Measurements from ENCODE around the gene ELOVL6.

GRCh38 chr4:110201502-110201901 is 3.1 kb upstream of the ELOVL6 start:
- TF ChIP-seq, protein P1, sequence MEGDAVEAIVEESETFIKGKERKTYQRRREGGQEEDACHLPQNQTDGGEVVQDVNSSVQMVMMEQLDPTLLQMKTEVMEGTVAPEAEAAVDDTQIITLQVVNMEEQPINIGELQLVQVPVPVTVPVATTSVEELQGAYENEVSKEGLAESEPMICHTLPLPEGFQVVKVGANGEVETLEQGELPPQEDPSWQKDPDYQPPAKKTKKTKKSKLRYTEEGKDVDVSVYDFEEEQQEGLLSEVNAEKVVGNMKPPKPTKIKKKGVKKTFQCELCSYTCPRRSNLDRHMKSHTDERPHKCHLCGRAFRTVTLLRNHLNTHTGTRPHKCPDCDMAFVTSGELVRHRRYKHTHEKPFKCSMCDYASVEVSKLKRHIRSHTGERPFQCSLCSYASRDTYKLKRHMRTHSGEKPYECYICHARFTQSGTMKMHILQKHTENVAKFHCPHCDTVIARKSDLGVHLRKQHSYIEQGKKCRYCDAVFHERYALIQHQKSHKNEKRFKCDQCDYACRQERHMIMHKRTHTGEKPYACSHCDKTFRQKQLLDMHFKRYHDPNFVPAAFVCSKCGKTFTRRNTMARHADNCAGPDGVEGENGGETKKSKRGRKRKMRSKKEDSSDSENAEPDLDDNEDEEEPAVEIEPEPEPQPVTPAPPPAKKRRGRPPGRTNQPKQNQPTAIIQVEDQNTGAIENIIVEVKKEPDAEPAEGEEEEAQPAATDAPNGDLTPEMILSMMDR (IDR thresholded peaks at IDR 0.05 in 2 of 3, conservative IDR thresholded peaks at IDR 0.05 in 1 of 3; ENCODE audit: borderline replicate concordance in 1 of 3, insufficient read depth in 1 of 3, low read depth in 2 of 3, low read length in 2 of 3), result no peak
- TF ChIP-seq POLR2A (IDR thresholded peaks at IDR 0.05; ENCODE audit: borderline replicate concordance, extremely low read depth, insufficient read depth, insufficient read length) (no peak), REST (IDR thresholded peaks at IDR 0.05; ENCODE audit: low read depth) (no peak), YY1 (IDR thresholded peaks at IDR 0.05; ENCODE audit: extremely low read depth, insufficient replicate concordance, low read depth, low read length) (no peak), EZH2 (IDR thresholded peaks at IDR 0.05) (no peak), MAX (IDR thresholded peaks at IDR 0.05) (no peak), ELF1 (IDR thresholded peaks at IDR 0.05; ENCODE audit: borderline replicate concordance, low read depth) (no peak), TCF7L2 (IDR thresholded peaks at IDR 0.05; ENCODE audit: borderline replicate concordance, extremely low read depth, insufficient read depth, insufficient read length) (no peak)
